Neuronal stem cell (in vitro differentiated cells): Measurements from ENCODE around the gene ADGRA3.

ENCODE experiments used
- DNase-seq: peaks from one replicate; pipeline ENCODE4 v3.0.0-alpha.2; 2013; ENCODE audit warnings: low spot score
- H2AFZ ChIP-seq: one replicate; pipeline ENCODE4 v1.6.1; 2013; ENCODE audit warnings: mild to moderate bottlenecking, low read length, inconsistent platforms
- H2AK5ac ChIP-seq: 2 replicates; pipeline ENCODE4 v1.6.1; 2013; ENCODE audit warnings: low read depth, mild to moderate bottlenecking, inconsistent platforms, low read length, moderate library complexity, mixed read lengths
- H2BK120ac ChIP-seq: 2 replicates; pipeline ENCODE4 v1.6.1; 2013; ENCODE audit warnings: low read depth, mild to moderate bottlenecking, inconsistent platforms, low read length, moderate library complexity, mixed read lengths
- H2BK12ac ChIP-seq: one replicate; pipeline ENCODE4 v1.6.1; 2013; ENCODE audit warnings: low read length, inconsistent platforms
- H2BK15ac ChIP-seq: 2 replicates; pipeline ENCODE4 v1.6.1; 2013; ENCODE audit warnings: mild to moderate bottlenecking, low read length, inconsistent platforms, mixed read lengths
- H2BK5ac ChIP-seq: one replicate; pipeline ENCODE4 v1.6.1; 2013; ENCODE audit warnings: inconsistent platforms, mild to moderate bottlenecking, low read length, moderate library complexity
- H3K14ac ChIP-seq: one replicate; pipeline ENCODE4 v1.6.1; 2013; ENCODE audit warnings: low read length, inconsistent platforms
- H3K18ac ChIP-seq: 2 replicates; pipeline ENCODE4 v1.6.1; 2013; ENCODE audit warnings: low read length, inconsistent platforms
- H3K23ac ChIP-seq: 2 replicates; pipeline ENCODE4 v1.6.1; 2013; ENCODE audit warnings: low read depth, mild to moderate bottlenecking, mixed read lengths, low read length, inconsistent platforms; ENCODE audit not compliant: poor library complexity
- H3K27ac ChIP-seq: replicated peaks from 3 replicates; pipeline ENCODE4 v1.5.1; 2013; ENCODE audit warnings: low read length, inconsistent platforms
- H3K27me3 ChIP-seq, 3 experiments: 2 replicates each; pipeline ENCODE4 v1.6.1; 2013; ENCODE audit warnings: low read length in 3 of 3, mild to moderate bottlenecking in 2 of 3, inconsistent platforms in 1 of 3, low read depth in 1 of 3, mixed read lengths in 1 of 3, moderate library complexity in 1 of 3; ENCODE audit not compliant: control insufficient read depth in 3 of 3, insufficient read depth in 3 of 3
- H3K36me3 ChIP-seq, 2 donors: replicated peaks in 1 of 2; 2 replicates each; pipeline ENCODE4 v1.6.1; 2013; ENCODE audit warnings: low read length in 2 of 2; ENCODE audit not compliant: control insufficient read depth in 2 of 2, insufficient read depth in 2 of 2
- H3K4ac ChIP-seq: 2 replicates; pipeline ENCODE4 v1.6.1; 2013; ENCODE audit warnings: inconsistent platforms, mild to moderate bottlenecking, low read length, moderate library complexity
- H3K4me1 ChIP-seq, 2 donors: 1 replicate in 1 of 2; 2 replicates in 1 of 2; pipeline ENCODE4 v1.6.1; 2013; ENCODE audit warnings: low read length in 2 of 2, low read depth in 1 of 2; ENCODE audit not compliant: control insufficient read depth in 2 of 2, insufficient read depth in 1 of 2
- H3K4me2 ChIP-seq: one replicate; pipeline ENCODE4 v1.6.1; 2013; ENCODE audit warnings: mild to moderate bottlenecking, low read length, inconsistent platforms; ENCODE audit not compliant: insufficient read depth, poor library complexity, severe bottlenecking
- H3K4me3 ChIP-seq, 2 donors: 2 replicates each; pipeline ENCODE4 v1.5.1; 2013; ENCODE audit warnings: low read length in 2 of 2, mild to moderate bottlenecking in 2 of 2, inconsistent platforms in 1 of 2, moderate library complexity in 1 of 2
- H3K79me1 ChIP-seq: one replicate; pipeline ENCODE4 v1.6.1; 2013; ENCODE audit warnings: low read depth, mild to moderate bottlenecking, inconsistent platforms, low read length, moderate library complexity
- H3K9ac ChIP-seq: one replicate; pipeline ENCODE4 v1.6.1; 2013; ENCODE audit warnings: mild to moderate bottlenecking, low read depth, low read length, inconsistent platforms; ENCODE audit not compliant: poor library complexity
- H3K9me3 ChIP-seq, 2 donors: replicated peaks in 1 of 2; 2 replicates each; pipeline versions ENCODE3 to v1.6.1; 2013; ENCODE audit warnings: low read length in 2 of 2, mild to moderate bottlenecking in 2 of 2, inconsistent platforms in 1 of 2, low read depth in 1 of 2, mixed read lengths in 1 of 2, moderate library complexity in 1 of 2; ENCODE audit not compliant: control insufficient read depth in 2 of 2, insufficient read depth in 1 of 2
- H4K8ac ChIP-seq: one replicate; pipeline ENCODE4 v1.6.1; 2013; ENCODE audit warnings: low read depth, mild to moderate bottlenecking, inconsistent platforms, low read length, moderate library complexity
- H4K91ac ChIP-seq: one replicate; pipeline ENCODE4 v1.6.1; 2013; ENCODE audit warnings: low read length, low read depth, mild to moderate bottlenecking, inconsistent platforms; ENCODE audit not compliant: poor library complexity
- WGBS, 2 donors: extraction: QIAGEN DNeasy Blood & Tissue Kit; methylation state at CpG; one replicate each; pipeline ENCODE4 v1.1.7; 2013; ENCODE audit warnings: missing lambda C conversion rate in 2 of 2, mixed read lengths in 1 of 2; ENCODE audit not compliant: insufficient read length in 2 of 2, insufficient replicate concordance in 1 of 2; ENCODE audit errors: extremely low coverage in 2 of 2; 5-methylcytosine and 5-hydroxymethylcytosine counted together

Gene ADGRA3

DNA sequence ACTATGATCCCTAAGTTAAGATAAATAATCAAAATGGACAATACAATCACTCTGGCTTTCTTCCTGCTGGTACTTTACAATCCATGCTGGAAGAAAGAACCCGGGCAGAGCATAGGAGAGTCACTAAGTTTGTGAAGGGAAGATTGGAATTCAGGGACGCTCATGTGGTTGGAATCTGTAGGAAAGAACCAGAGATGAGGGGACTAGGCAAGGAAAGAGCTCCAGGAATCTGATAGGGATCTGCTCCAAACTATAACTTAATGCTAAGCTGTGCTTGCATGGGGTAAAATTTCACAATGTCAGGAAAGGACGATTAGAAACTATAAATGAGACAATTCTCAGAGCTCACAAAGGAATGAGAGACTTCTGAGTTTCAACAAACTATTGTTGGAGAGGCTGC, 167.5 kb downstream of the ADGRA3 start:
- Histone ChIP-seq H2BK15ac (no peak overlapping the region), H3K36me3 (no peaks in the 10 kb centered on the region), H3K79me1 (no peaks in the 10 kb centered on the region), H2BK5ac (no peak overlapping the region), H3K27ac (no peak overlapping the region), H2AK5ac (no peak overlapping the region), H3K14ac (no peak overlapping the region), H4K8ac (no peak overlapping the region), H2AFZ (no peak overlapping the region), H3K23ac (no peak overlapping the region), H2BK12ac (no peak overlapping the region), H3K9me3 (no peaks in the 10 kb centered on the region), H3K9ac (no peak overlapping the region), H3K4me2 (no peak overlapping the region), H2BK120ac (no peak overlapping the region), H4K91ac (no peak overlapping the region), H3K4me1 (no peaks in the 10 kb centered on the region), H3K27me3 (no peaks in the 10 kb centered on the region), H3K4ac (no peak overlapping the region), H3K18ac (no peak overlapping the region), H3K4me3 (no peak overlapping the region)
- DNase-seq: no peak
- no CpG with 5 or more reads among the region's 3 CpGs for WGBS, 2 donors

DNA sequence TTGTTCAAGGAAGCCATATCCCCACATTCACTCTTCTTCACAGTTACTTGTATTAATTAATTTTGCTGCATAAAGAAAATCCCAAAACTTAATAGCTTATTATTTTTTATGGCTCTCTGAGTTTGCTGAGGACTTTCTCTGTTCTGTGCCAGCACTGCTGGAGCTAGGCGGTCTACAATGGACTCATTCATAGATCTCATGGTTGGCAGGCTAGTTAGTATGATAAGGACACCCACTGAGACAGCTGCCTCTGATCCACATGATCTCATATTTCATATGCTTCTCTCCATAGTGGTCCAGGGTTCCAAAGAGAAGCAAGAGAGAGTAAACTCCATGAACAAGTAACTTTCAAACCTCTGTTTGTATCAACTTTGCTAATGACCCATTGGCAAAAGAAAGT, 170.2 kb downstream of the ADGRA3 start:
- H3K36me3 ChIP-seq: no peaks in the 10 kb centered on the region
- H3K4me2 ChIP-seq: no peak overlapping the region
- H2AFZ ChIP-seq: no peak overlapping the region
- H2BK5ac ChIP-seq: no peak overlapping the region
- DNase-seq: no peak
- H3K4me1 ChIP-seq: no peaks in the 10 kb centered on the region
- H4K91ac ChIP-seq: no peak overlapping the region
- no peak overlapping the region for H3K14ac ChIP-seq
- no peak overlapping the region for H3K4me3 ChIP-seq
- H3K4ac ChIP-seq: no peak overlapping the region
- H3K18ac ChIP-seq: no peak overlapping the region
- H3K27ac ChIP-seq: no peak overlapping the region
- no peak overlapping the region for H4K8ac ChIP-seq
- no peak overlapping the region for H3K9ac ChIP-seq
- no peak overlapping the region for H2BK120ac ChIP-seq
- H3K23ac ChIP-seq: no peak overlapping the region
- no peak overlapping the region for H2BK15ac ChIP-seq
- no CpG with 5 or more reads among the region's 1 CpG for WGBS, 2 donors
- H3K9me3 ChIP-seq: no peaks in the 10 kb centered on the region
- no peak overlapping the region for H2BK12ac ChIP-seq
- no peaks in the 10 kb centered on the region for H3K79me1 ChIP-seq
- H3K27me3 ChIP-seq: no peaks in the 10 kb centered on the region
- H2AK5ac ChIP-seq: no peak overlapping the region

DNA sequence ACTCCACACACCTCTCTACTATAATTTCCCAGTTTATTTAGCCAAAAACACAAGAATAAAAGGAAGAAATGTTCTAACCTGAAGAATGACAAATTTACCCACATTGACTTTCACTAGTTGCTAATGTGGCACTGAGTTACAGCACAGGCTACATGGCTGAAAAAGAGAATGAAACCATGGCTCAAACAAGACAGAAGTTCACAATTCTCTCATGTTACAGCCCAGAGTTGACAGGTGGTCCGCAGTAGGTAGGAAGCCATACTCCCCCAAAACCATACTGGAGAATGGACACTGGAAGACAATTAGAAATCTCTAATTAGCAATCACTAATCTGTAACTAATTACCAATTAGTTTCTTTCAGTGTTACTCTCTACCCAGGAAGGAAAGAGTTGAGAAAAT, 170.8 kb downstream of the ADGRA3 start:
- Histone ChIP-seq H3K36me3 (no peaks in the 10 kb centered on the region), H3K18ac (no peak overlapping the region), H3K9me3 (no peaks in the 10 kb centered on the region), H2AK5ac (no peak overlapping the region), H3K4me2 (no peak overlapping the region), H2BK120ac (no peak overlapping the region), H3K9ac (no peak overlapping the region), H3K4me1 (no peaks in the 10 kb centered on the region), H3K4me3 (no peak overlapping the region), H3K14ac (no peak overlapping the region), H3K27ac (no peak overlapping the region), H3K27me3 (no peaks in the 10 kb centered on the region), H3K23ac (no peak overlapping the region), H2BK5ac (no peak overlapping the region), H3K79me1 (no peaks in the 10 kb centered on the region), H3K4ac (no peak overlapping the region), H2AFZ (no peak overlapping the region), H4K8ac (no peak overlapping the region), H2BK15ac (no peak overlapping the region), H4K91ac (no peak overlapping the region), H2BK12ac (no peak overlapping the region)
- no CpG with 5 or more reads among the region's 1 CpG for WGBS, 2 donors
- DNase-seq: no peak

DNA sequence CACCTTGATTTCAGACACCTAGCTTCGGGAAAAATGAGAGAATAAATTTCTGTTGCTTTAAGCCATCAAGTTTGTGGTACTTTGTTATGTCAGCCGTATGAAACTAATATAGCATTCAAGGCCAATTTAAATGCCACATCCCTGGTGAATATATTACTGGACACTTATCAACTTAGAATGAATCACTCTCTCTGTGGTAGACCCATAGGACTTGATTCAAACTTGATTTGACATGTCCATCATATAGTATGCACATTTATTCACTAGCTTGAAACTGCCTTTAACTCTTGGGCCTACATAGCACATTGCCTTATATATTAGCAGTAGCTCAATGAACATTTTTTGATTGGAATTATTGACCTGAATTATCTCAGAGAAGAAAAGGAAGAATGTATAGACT, 172.3 kb downstream of the ADGRA3 start:
- WGBS, 2 donors: no CpG with 5 or more reads among the region's 2 CpGs
- Histone ChIP-seq H3K36me3 (no peaks in the 10 kb centered on the region), H3K27me3 (no peaks in the 10 kb centered on the region), H3K23ac (no peak overlapping the region), H3K4me2 (no peak overlapping the region), H2BK12ac (no peak overlapping the region), H2BK120ac (no peak overlapping the region), H2AFZ (no peak overlapping the region), H3K18ac (no peak overlapping the region), H3K4me1 (no peaks in the 10 kb centered on the region), H3K4ac (no peak overlapping the region), H3K79me1 (no peaks in the 10 kb centered on the region), H3K9ac (no peak overlapping the region), H4K8ac (no peak overlapping the region), H3K4me3 (no peak overlapping the region), H2BK5ac (no peak overlapping the region), H3K9me3 (no peaks in the 10 kb centered on the region), H2AK5ac (no peak overlapping the region), H3K27ac (no peak overlapping the region), H3K14ac (no peak overlapping the region), H2BK15ac (no peak overlapping the region), H4K91ac (no peak overlapping the region)
- no peak for DNase-seq
